Naive thymus-derived CD8-positive, alpha-beta T cell (primary cell): Measurements from ENCODE around the gene RGL1. TPM values are rescaled to one million over a fixed set of nuclear protein-coding genes. Genes with fewer than 3 reads are reported as not detected.
A peak's percentile ranks its signal among the peaks of the same experiment; 100 is the strongest.

Source experiments
- ATAC-seq, 2 donors: fragments of 150-1000 bp; cut with Tn5 transposase in 1 of 2; sonication (Bioruptor Pico), chemical (Tn5 transposase) in 1 of 2; 1 replicate in 1 of 2; 2 replicates in 1 of 2; pipeline ENCODE4 v1.10.0; 2021; ENCODE audit warnings: mild to moderate bottlenecking in 2 of 2, moderate library complexity in 2 of 2
- POLR2A ChIA-PET: fragments of 350-600 bp; sonication (Branson Sonifier 250); formaldehyde crosslinking; loops from one replicate; lab custom pipeline; 2021; ENCODE audit warnings: antibody characterized with exemption; lab: Charles Lee
- DNase-seq, 10 donors: peaks; one replicate each; pipeline versions ENCODE4 v3.0.0 to v3.0.0-alpha.2; 2020 to 2022
- H3K27ac Mint-ChIP-seq, 10 donors: one replicate each; pipeline ENCODE4 v1.8.0; 2020 to 2022; ENCODE audit warnings: mild to moderate bottlenecking in 10 of 10, mixed read lengths in 10 of 10, moderate library complexity in 4 of 10, inconsistent platforms in 1 of 10
- H3K27me3 Mint-ChIP-seq, 5 donors: one replicate each; pipeline ENCODE4 v1.8.0; 2021 to 2022; ENCODE audit warnings: mixed read lengths in 5 of 5
- H3K36me3 Mint-ChIP-seq, 3 donors: one replicate each; pipeline ENCODE4 v1.8.0; 2020 to 2022; ENCODE audit warnings: mixed read lengths in 3 of 3, mild to moderate bottlenecking in 2 of 3, inconsistent platforms in 1 of 3
- H3K4me1 Mint-ChIP-seq, 4 donors: one replicate each; pipeline ENCODE4 v1.8.0; 2021 to 2022; ENCODE audit warnings: mixed read lengths in 4 of 4
- H3K4me3 Mint-ChIP-seq, 10 donors: one replicate each; pipeline ENCODE4 v1.8.0; 2020 to 2022; ENCODE audit warnings: mild to moderate bottlenecking in 10 of 10, mixed read lengths in 10 of 10, moderate library complexity in 6 of 10, inconsistent platforms in 1 of 10
- H3K9me3 Mint-ChIP-seq, 9 donors: one replicate each; pipeline ENCODE4 v1.8.0; 2020 to 2022; ENCODE audit warnings: mixed read lengths in 9 of 9, mild to moderate bottlenecking in 3 of 9, inconsistent platforms in 1 of 9, moderate library complexity in 1 of 9
- polyA plus RNA-seq, 3 donors: library from polyadenylated mRNA; unstranded; fragments of 300-500 nt; fragmentation: Illumina TruSeq; gene quantifications; one replicate each; pipeline ENCODE4 v1.2.3, GENCODE V29; 2021
- total RNA-seq, 8 experiments: library from RNA in 2 of 8; stranded (reverse) in 2 of 8; gene quantifications; one replicate each; pipeline ENCODE4 v1.2.3 and lab custom pipeline; 2021 to 2026

Gene RGL1
- total and polyA plus RNA-seq, 5 experiments from 2014 or later: 1.1 to 2.1 (median 1.8) TPM

DNA sequence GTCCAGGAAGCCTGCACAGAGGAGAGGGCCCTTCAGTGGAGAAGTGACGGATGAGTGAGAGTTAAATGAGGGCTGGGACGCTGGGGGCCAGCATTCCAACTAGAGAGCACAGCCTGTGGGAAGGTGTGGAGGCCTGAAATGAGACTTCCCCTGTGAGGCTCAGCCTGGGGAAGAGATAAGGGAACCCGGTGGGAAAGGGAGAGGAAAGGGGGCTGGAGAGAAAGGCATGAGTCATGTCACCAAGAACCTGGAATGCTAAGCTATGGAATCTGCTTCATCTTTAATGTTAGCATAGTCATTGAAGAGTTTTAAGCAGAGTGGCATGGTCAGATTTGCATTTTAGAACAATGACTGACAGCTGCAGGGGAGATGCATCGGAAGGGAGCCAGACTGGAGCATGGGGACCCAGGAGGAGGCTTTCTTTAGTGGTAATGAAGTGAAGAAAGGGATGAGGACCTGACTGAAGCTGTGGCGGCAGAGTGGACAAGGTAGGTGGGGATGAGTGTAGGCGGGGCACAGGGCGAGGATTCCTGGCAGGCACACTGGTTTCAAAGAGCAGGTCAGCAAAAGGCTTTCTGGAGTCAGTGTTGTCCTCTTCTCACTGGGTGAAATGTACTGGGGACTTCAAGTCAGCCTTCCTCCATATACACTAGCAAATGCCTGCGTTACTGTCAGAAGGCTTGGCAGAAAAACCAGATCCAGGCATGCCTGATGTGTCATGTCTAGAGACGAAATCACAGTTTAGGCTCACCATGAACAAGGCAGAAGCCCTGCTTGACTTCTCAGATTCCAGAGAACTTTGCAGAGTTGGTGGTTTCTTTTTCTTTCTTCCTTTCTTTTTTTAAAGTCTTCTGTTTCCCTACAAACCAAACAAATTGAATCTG is 8.0 kb downstream of the RGL1 start:
- Mint-ChIP-seq H3K36me3 (peaks cover 0 to 6% (median 0%) of the 10 kb centered on the region in 3 donors), H3K4me1 (peaks cover 0 to 5% (median 3%) of the 10 kb centered on the region in 4 donors), H3K27me3 (peaks cover 0 to 12% (median 4%) of the 10 kb centered on the region in 5 donors), H3K27ac (peak overlapping the region in 3 of 10 donors; percentile 16 to 64 (median 20)), H3K4me3 (no peak overlapping the region), H3K9me3 (no peaks in the 10 kb centered on the region)
- DNase-seq (no peak), ATAC-seq (no peak)
- POLR2A ChIA-PET: no interaction called here

DNA sequence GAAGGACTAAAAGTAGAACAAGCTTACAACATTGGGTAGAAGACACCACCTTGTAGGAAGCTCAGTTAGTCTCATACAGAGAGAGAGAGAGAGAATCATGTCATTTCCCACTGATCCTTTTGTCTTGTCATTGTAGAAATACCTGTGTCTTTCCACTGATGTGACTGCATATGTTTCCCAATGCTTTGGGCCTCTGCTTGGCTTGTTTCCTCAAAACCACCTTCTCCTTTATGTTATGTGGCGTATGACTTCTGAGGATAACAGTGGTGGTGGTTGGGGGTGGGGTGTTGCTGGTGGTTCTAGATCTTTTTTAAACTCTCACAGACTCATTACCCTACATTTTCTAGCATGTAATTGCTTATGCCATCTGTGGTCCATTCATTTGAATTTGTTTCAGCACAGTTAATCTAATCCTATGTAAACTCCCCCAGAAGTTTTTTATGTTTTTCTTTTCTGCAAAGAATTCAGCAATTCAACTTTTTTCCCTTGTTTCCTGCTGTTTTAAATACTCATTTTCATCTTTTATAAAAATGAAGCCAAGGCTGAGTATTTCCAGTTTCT is 9.3 kb downstream of the RGL1 start:
- H3K27me3 Mint-ChIP-seq: peaks cover 0 to 4% (median 2%) of the 10 kb centered on the region in 5 donors
- no peak for DNase-seq

DNA sequence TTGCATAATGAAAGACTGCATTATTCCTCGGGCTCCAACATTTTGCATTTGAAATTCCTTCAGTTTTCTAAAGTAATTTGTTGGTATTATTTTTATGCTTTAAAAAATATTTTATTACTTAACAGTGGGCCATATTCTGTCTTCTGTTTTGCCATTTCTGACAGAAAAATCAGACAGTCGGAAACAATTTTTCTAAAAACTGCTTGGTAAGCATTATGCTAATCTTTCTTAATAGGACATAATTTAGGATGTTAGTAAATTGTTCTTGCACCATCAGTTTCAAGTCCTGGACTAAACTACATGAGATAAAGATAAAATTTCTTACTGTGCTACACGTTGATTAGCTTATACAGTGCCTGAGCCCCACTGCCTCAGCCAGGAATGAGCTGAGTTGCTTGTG is 11.2 kb downstream of the RGL1 start:
- POLR2A ChIA-PET: no interaction called here
- H3K27me3 Mint-ChIP-seq: no peaks in the 10 kb centered on the region

More for the DNA sequence above, 9.3 kb downstream of the RGL1 start:
- H3K4me1 Mint-ChIP-seq: peaks cover 0 to 5% (median 3%) of the 10 kb centered on the region in 4 donors
- no peaks in the 10 kb centered on the region for H3K9me3 Mint-ChIP-seq
- H3K36me3 Mint-ChIP-seq: no peaks in the 10 kb centered on the region
- POLR2A ChIA-PET: no interaction called here
- H3K27ac Mint-ChIP-seq: no peak overlapping the region
- no peak for ATAC-seq
- no peak overlapping the region for H3K4me3 Mint-ChIP-seq

DNA sequence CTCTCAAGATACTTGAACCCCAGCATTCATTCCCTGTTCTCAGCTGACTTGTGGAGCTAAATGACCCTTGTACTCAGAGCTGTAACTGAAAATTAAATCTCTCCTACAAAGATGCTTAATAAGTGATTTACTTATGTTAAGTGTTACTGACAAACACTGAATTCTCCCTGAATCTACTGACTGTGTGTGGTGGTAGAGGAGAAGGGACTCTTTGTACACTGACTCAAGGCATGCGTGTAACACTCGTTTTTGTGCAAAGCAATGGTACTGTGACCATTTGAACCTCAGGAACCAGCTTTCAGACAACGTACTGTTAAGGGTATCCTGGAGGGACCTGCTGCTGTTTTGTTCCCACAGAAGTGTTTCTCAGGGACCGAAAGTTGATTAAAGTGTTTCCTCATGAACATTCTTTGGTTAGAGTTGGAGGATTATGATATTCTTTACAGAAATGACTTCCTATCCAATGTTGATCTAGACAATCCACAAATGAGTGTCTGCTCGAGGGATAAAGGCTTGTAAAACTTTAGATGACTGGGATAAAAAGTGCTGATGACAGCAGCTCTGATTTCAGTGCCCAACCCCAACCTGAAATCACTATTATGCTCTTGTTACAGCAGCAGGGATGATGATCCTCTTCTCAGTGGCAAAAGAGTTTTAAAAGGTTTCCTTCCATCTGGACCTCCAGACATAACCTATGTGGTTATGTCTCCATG is 12.8 kb downstream of the RGL1 start:
- POLR2A ChIA-PET: no interaction called here
- Mint-ChIP-seq H3K4me1 (peaks cover 0 to 5% (median 3%) of the 10 kb centered on the region in 4 donors), H3K9me3 (no peaks in the 10 kb centered on the region), H3K4me3 (no peak overlapping the region), H3K36me3 (no peaks in the 10 kb centered on the region), H3K27ac (peak overlapping the region in 2 of 10 donors; percentile 14 to 23), H3K27me3 (no peaks in the 10 kb centered on the region)
- DNase-seq: no peak
- ATAC-seq: no peak

More for the DNA sequence above, 11.2 kb downstream of the RGL1 start:
- no peaks in the 10 kb centered on the region for H3K9me3 Mint-ChIP-seq
- no peaks in the 10 kb centered on the region for H3K36me3 Mint-ChIP-seq
- ATAC-seq (no peak), DNase-seq (no peak)
- no peak overlapping the region for H3K4me3 Mint-ChIP-seq
- no peak overlapping the region for H3K27ac Mint-ChIP-seq
- peaks cover 0 to 5% (median 3%) of the 10 kb centered on the region in 4 donors for H3K4me1 Mint-ChIP-seq

DNA sequence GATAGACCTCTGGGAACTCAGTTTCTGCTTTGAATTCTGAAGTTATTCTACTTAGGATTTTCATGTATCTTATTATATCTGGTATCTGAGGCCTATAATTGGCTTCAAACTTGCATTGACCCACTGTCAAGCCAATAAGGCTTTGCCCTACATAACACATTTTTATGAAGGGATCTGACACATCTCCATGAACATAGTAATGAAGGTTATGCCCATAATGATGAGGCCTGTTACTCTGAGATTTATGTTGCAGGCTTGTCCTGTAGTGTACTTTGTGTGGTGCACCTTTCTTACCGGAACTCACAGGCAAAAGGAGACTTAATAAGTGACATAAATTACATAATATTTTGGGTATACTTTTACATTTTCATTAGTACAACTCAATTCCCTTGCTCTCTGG is 14.1 kb downstream of the RGL1 start:
- DNase-seq (no peak), ATAC-seq (no peak)
- Mint-ChIP-seq H3K36me3 (no peaks in the 10 kb centered on the region), H3K4me1 (peaks cover 0 to 5% (median 2%) of the 10 kb centered on the region in 4 donors), H3K4me3 (no peak overlapping the region), H3K27me3 (no peaks in the 10 kb centered on the region), H3K27ac (no peak overlapping the region), H3K9me3 (no peaks in the 10 kb centered on the region)
- POLR2A ChIA-PET: no interaction called here

DNA sequence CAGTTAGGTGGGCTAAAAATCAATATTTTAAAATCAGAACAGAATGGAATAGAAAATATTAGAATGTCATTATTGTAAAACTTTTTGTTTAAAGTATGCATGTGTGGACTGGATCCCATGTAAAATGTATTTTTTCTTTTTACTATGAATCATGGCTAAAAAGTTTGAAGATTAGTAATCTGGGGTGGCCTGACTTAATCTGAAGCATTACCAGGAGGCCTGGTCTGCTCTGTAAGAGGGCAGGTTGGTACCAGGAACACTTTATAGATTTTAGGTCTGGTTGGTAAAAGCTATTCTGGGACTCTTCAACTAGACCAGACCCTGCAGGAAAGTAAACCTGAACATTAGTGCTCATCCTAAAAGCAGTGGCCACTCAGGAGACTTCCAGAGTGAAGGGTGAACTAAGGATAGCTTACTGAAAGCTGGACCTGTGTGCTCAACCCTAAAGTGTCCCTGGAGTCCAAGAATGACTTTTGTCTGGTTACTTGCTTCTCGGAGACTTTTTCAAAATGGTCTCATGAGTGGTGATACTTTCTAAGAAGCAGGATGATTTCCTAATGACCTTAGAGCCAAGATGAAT is 16.5 kb downstream of the RGL1 start:
- Mint-ChIP-seq H3K4me1 (peaks cover 0 to 5% (median 2%) of the 10 kb centered on the region in 4 donors), H3K4me3 (no peak overlapping the region), H3K27me3 (no peaks in the 10 kb centered on the region), H3K36me3 (peaks cover 0 to 2% (median 0%) of the 10 kb centered on the region in 3 donors), H3K27ac (no peak overlapping the region), H3K9me3 (no peaks in the 10 kb centered on the region)
- POLR2A ChIA-PET: interaction anchor here (0.5 kb wide), 1 partner anchor 13 kb away, joined by 4 read pairs; no protein-coding TSS in a partner anchor
- DNase-seq (no peak), ATAC-seq (no peak)

DNA sequence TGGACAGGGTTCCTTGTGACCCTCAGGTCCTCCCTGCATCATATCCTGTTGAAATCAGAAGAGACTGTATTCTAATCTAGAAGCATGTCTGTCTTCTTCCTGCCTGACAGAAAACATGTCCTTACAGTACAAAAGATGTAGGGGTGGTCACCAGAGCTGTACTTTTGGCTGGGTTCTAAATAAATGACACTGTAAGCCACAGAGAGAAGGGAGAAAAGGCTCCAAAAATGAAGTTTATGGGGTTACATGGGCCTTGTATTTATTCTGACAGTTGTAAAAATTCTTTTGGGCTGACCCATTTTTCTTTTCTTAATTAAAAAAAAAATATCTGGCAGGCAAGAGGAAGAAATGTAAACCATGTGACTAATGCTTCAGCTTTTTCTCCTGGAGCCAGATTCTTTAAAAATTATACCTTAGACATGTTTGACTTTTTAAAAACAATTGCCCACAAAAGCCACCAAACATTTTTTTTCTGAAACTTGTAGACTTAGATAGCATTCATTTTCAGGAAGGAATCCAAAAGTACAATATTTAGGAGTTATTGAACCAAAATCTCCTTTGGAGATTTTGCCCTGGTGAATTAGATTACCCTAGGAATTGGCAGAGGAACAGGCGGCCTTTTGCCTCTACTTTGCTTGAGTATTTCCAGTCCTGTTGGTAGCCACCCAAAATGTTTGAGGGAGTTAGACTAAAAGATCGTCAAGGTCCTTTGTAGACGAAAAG is 17.1 kb downstream of the RGL1 start:
- Mint-ChIP-seq H3K4me1 (peaks cover 0 to 5% (median 2%) of the 10 kb centered on the region in 4 donors), H3K27me3 (no peaks in the 10 kb centered on the region), H3K27ac (no peak overlapping the region), H3K9me3 (no peaks in the 10 kb centered on the region), H3K4me3 (no peak overlapping the region), H3K36me3 (peaks cover 0 to 3% (median 0%) of the 10 kb centered on the region in 3 donors)
- POLR2A ChIA-PET: no interaction called here
- ATAC-seq: no peak
- DNase-seq: no peak

DNA sequence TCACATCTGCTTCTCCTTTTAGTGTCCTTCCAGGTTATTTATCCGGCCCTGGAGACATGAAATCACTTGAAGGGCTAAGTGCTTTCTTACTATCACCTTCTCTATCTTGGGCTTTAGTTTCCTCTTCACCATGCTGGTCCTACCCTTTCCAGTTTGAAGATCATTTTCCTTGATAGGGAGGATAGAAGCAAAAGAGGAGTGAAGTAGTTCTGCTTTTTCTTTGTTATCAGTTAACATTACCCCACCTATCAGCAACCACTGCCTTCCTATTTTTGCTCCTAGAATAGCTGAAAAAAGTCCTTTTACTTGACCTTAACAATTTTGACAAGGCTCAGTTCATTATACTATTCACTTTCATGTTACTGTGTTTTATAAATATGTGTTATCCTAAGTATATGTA is 19.4 kb downstream of the RGL1 start:
- Mint-ChIP-seq H3K27me3 (peaks cover 0 to 1% (median 0%) of the 10 kb centered on the region in 5 donors), H3K9me3 (no peaks in the 10 kb centered on the region), H3K4me1 (no peaks in the 10 kb centered on the region), H3K36me3 (peaks cover 0 to 7% (median 3%) of the 10 kb centered on the region in 3 donors), H3K4me3 (no peak overlapping the region), H3K27ac (no peak overlapping the region)
- ATAC-seq: no peak
- POLR2A ChIA-PET: no interaction called here
- DNase-seq: no peak

DNA sequence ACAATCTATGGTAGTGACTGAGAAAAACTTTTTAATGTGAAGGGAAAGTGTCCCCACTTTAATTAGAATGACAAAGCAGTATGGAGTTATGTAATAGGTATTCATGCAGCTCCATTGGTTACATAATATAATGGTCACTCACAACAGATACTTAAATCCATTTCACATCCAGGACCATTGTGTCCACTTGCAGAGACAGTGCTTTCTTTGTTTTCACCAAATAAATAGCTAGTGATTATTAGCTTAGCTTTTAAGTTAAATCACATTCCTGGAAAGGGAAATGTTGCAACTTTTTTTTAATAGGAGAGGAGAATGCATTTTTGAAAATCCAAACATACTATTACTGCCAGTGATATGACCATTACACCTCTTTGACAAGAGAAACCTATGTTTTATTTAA is 22.9 kb downstream of the RGL1 start:
- Mint-ChIP-seq H3K9me3 (no peaks in the 10 kb centered on the region), H3K27me3 (peaks cover 0 to 1% (median 0%) of the 10 kb centered on the region in 5 donors), H3K4me3 (no peak overlapping the region), H3K27ac (no peak overlapping the region), H3K4me1 (no peaks in the 10 kb centered on the region), H3K36me3 (peaks cover 0 to 7% (median 3%) of the 10 kb centered on the region in 3 donors)
- ATAC-seq (no peak), DNase-seq (no peak)
- POLR2A ChIA-PET: no interaction called here

DNA sequence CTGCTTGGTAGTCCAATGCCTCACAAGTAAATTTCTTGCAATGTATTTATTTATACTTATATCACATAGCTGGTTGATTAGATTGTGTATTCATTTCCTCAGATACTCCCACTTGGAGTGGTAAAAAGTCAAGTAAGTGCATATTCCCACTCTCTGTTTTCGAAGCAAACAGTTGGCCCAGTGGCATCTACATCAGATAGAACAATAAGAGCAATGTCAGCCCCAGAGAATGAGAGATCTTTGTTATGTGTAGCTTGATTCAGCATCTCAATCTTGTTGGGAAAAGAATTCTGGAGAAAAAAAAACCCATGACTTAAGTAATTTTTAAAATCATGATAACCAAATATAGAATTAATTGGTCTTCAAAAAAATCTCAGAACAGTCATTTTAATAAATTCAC is 25.5 kb downstream of the RGL1 start:
- Mint-ChIP-seq H3K36me3 (peaks cover 0 to 7% (median 3%) of the 10 kb centered on the region in 3 donors), H3K4me3 (no peak overlapping the region), H3K27ac (no peak overlapping the region), H3K27me3 (peaks cover 0 to 1% (median 0%) of the 10 kb centered on the region in 5 donors), H3K9me3 (no peaks in the 10 kb centered on the region), H3K4me1 (no peaks in the 10 kb centered on the region)
- POLR2A ChIA-PET: no interaction called here
- DNase-seq (no peak), ATAC-seq (no peak)

DNA sequence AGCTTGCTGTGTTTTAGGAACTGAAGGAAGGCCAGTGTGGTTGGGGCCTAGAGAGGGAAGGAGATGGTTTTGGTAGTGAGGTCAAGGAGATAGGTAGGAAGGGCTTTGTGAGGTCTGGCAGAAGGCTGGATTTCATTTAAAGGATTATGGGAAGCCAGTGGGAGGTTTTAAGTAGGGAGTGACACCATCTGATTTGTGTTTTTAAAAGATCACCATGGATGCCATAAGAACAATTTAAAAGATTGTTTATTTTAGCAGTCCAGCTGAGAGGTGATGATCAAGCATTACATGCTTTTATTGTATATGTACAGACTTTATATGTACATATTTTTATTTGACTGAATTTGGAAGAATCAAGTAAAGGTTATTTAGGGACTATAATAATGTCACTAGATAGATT is 26.4 kb downstream of the RGL1 start:
- Mint-ChIP-seq H3K4me1 (no peaks in the 10 kb centered on the region), H3K36me3 (peaks cover 0 to 6% (median 3%) of the 10 kb centered on the region in 3 donors), H3K9me3 (no peaks in the 10 kb centered on the region), H3K27me3 (peaks cover 0 to 1% (median 0%) of the 10 kb centered on the region in 5 donors), H3K27ac (no peak overlapping the region), H3K4me3 (no peak overlapping the region)
- POLR2A ChIA-PET: no interaction called here
- ATAC-seq (no peak), DNase-seq (no peak)

DNA sequence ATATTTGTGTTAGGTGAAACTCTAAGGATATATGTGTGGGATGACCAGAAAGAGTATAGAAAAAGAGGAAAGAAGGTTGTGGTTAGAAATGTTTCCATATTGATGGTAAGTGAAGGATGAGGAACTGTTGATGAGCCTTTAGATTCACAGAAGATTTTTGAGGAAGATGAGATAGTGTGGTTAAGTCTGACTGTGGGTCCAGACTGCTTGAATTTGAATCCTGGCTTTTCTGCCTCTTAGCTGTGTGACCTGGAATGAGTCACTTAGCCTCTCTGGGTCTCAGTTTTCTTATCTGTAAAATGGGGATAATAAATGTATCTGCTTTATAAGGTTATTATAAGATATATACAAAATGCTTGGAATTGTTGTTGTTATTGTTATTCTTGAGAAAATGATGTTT is 27.5 kb downstream of the RGL1 start:
- no peak for ATAC-seq

More for the DNA sequence above, 27.5 kb downstream of the RGL1 start:
- peaks cover 0 to 1% (median 0%) of the 10 kb centered on the region in 5 donors for H3K27me3 Mint-ChIP-seq
- no peak for DNase-seq
- no peak overlapping the region for H3K4me3 Mint-ChIP-seq
- no peaks in the 10 kb centered on the region for H3K4me1 Mint-ChIP-seq
- H3K9me3 Mint-ChIP-seq: no peaks in the 10 kb centered on the region
- no peak overlapping the region for H3K27ac Mint-ChIP-seq
- POLR2A ChIA-PET: no interaction called here
- peaks cover 0 to 4% (median 3%) of the 10 kb centered on the region in 3 donors for H3K36me3 Mint-ChIP-seq
